Smooth muscle cell (in vitro differentiated cells): Measurements from ENCODE around the gene CCDC71L. TPM values are rescaled to one million over a fixed set of nuclear protein-coding genes. Genes with fewer than 3 reads are reported as not detected.

Experiments
- DNase-seq: peaks from one replicate; lab custom pipeline; 2025; ENCODE audit not compliant: unreplicated experiment; lab: John Stamatoyannopoulos, UW
- H2AFZ ChIP-seq: fragments of 200-600 bp; sonication (generic); 2 replicates; pipeline ENCODE4 v1.6.0; 2016; ENCODE audit warnings: antibody characterized with exemption, low read depth, mild to moderate bottlenecking
- H3F3A ChIP-seq: fragments of 200-600 bp; sonication (generic); 2 replicates; pipeline ENCODE4 v1.6.0; 2017; ENCODE audit warnings: antibody characterized with exemption, low read depth
- H3K27ac ChIP-seq: fragments of 200-600 bp; sonication (generic); 2 replicates; pipeline ENCODE4 v1.5.1; 2016; ENCODE audit warnings: low read depth, mild to moderate bottlenecking
- H3K27me3 ChIP-seq: fragments of 200-600 bp; sonication (generic); 2 replicates; pipeline ENCODE4 v1.6.1; 2016; ENCODE audit warnings: low read depth, mild to moderate bottlenecking
- H3K36me3 ChIP-seq: fragments of 200-600 bp; sonication (generic); 2 replicates; pipeline ENCODE4 v1.5.1; 2016; ENCODE audit warnings: low read depth
- H3K4me1 ChIP-seq: fragments of 200-600 bp; sonication (generic); 2 replicates; pipeline ENCODE4 v1.5.1; 2016; ENCODE audit warnings: low read depth
- H3K4me2 ChIP-seq: fragments of 200-600 bp; sonication (generic); 2 replicates; pipeline ENCODE4 v1.6.0; 2016; ENCODE audit warnings: mild to moderate bottlenecking
- H3K4me3 ChIP-seq: fragments of 200-600 bp; sonication (generic); 2 replicates; pipeline ENCODE4 v1.5.1; 2016; ENCODE audit warnings: mild to moderate bottlenecking
- H3K79me2 ChIP-seq: fragments of 200-600 bp; sonication (generic); 2 replicates; pipeline ENCODE4 v1.6.0; 2016; ENCODE audit warnings: low read depth, mild to moderate bottlenecking
- H3K9ac ChIP-seq: fragments of 200-600 bp; sonication (generic); 2 replicates; pipeline ENCODE4 v1.6.0; 2016; ENCODE audit warnings: low read depth
- H3K9me3 ChIP-seq: fragments of 200-600 bp; sonication (generic); replicated peaks from 2 replicates; pipeline ENCODE4 v1.5.1; 2016; ENCODE audit warnings: low read depth
- H4K20me1 ChIP-seq: fragments of 200-600 bp; sonication (generic); 2 replicates; pipeline ENCODE4 v1.6.0; 2016; ENCODE audit warnings: low read depth
- WGBS: methylation state at CpG from one replicate; pipeline ENCODE4 v1.1.7; 2016; ENCODE audit warnings: low lambda C conversion rate; 5-methylcytosine and 5-hydroxymethylcytosine counted together
- polyA plus RNA-seq: library from polyadenylated mRNA; unstranded; fragments of >200 nt; fragmentation: Nextera tagmentation; extraction: Ambion mirVana; gene quantifications from 2 replicates; pipeline ENCODE4 v1.2.1, GENCODE V29; 2016
- total RNA-seq: library from RNA; depleted of rRNA; stranded (reverse); fragments of >200 nt; gene quantifications from 2 replicates; pipeline ENCODE4 v1.2.3, GENCODE V29; 2014
- TF ChIP-seq, protein P1 (sequence below): fragments of 200-600 bp; sonication (generic); IDR thresholded peaks from 2 replicates; pipeline ENCODE4 v1.5.1; 2017; ENCODE audit warnings: borderline replicate concordance, mild to moderate bottlenecking, antibody characterized with exemption; ENCODE audit not compliant: insufficient read depth, poor library complexity, severe bottlenecking

CCDC71L gene
- total and polyA plus RNA-seq, 2 experiments from 2014 or later: 21.0 to 35.7 TPM

DNA sequence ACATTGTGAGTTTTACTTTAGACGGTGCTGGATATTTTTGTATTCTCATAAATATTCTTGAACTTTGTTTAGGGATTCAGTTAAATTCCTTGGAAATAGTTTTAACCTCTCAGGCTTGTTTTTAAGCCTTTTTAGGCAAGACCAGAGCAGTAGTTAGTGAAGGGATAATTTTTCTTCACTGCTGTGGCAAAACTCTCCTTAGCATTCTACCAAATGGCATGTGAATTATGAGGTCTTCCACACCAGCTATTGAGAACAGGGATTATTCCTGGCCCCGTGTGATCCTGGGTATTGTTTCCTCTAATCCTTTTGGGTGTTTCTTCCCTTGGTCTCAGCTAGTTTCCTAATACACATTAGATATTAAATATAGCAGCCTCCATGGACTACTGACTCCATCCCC, 46.2 kb downstream of the CCDC71L start:
- 68% methylated on average over 2 of the region's 2 CpGs for WGBS
- peak overlapping the region; percentile 34 for H3K27ac ChIP-seq
- H3K4me1 ChIP-seq: peaks cover 7% of the 10 kb centered on the region
- H4K20me1 ChIP-seq: no peaks in the 10 kb centered on the region
- H3K9me3 ChIP-seq: no peaks in the 10 kb centered on the region
- no peak overlapping the region for H3K9ac ChIP-seq
- peak overlapping the region; percentile 41 for H3K4me2 ChIP-seq
- TF ChIP-seq, protein P1, sequence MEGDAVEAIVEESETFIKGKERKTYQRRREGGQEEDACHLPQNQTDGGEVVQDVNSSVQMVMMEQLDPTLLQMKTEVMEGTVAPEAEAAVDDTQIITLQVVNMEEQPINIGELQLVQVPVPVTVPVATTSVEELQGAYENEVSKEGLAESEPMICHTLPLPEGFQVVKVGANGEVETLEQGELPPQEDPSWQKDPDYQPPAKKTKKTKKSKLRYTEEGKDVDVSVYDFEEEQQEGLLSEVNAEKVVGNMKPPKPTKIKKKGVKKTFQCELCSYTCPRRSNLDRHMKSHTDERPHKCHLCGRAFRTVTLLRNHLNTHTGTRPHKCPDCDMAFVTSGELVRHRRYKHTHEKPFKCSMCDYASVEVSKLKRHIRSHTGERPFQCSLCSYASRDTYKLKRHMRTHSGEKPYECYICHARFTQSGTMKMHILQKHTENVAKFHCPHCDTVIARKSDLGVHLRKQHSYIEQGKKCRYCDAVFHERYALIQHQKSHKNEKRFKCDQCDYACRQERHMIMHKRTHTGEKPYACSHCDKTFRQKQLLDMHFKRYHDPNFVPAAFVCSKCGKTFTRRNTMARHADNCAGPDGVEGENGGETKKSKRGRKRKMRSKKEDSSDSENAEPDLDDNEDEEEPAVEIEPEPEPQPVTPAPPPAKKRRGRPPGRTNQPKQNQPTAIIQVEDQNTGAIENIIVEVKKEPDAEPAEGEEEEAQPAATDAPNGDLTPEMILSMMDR: no peak
- no peaks in the 10 kb centered on the region for H3K27me3 ChIP-seq
- no peak overlapping the region for H3K4me3 ChIP-seq
- no peaks in the 10 kb centered on the region for H3K36me3 ChIP-seq
- H3F3A ChIP-seq: peaks cover 6% of the 10 kb centered on the region
- DNase-seq: no peak
- no peaks in the 10 kb centered on the region for H3K79me2 ChIP-seq
- H2AFZ ChIP-seq: peak overlapping the region; percentile 24

DNA sequence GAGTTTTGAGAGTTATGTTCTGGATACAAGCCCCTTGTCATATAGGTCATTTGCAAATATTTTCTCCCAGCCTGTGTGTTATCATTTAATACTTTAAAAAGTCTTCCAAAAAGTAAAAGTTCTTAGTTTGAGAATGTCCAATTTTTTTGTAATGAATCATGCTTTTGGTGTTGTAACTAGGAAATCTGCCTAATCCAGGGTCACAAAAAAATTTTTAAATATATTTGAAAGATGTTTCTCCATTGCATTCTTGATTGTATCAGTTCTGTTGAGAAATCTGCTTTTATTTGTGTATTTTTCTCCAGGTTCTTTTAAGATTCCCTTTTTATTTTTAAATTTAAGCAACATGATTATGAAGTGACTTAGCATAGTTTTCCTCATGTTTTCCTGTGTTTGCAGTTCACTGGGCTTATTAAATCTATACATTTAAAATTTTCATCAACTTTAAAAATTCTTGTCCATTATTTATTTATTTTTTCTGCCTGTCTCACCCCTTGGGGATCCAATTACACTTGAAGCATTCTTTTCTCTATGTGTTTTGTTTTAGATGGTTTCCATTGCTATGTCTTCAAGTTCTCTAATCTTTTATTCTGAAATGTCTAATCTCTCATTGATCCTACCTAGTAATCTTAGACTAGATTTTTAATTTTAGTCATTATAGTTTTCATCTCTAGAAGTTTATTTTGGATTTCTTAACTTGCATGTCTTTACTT, 47.0 kb downstream of the CCDC71L start:
- TF ChIP-seq, protein P1: no peak
- peaks cover 7% of the 10 kb centered on the region for H3K4me1 ChIP-seq
- DNase-seq: no peak

DNA sequence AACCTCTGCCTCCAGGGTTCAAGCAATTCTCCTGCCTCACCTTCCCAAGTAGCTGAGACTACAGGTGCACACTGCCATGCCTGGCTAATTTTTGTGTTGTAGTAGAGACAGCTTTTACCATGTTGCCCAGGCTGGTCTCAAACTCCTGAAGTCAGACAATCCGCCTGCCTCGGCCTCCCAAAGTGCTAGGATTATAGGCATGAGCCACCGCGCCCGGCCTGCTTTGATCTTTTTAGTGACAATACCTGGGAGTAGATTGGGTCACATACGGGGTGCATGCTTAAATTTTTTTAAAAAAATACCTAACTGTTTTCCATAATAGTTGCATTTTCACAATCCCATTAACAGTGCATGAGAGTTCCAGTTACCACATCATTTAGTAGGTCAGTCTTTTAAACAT, 47.7 kb downstream of the CCDC71L start:
- Histone ChIP-seq H2AFZ (no peak overlapping the region), H3K27me3 (no peaks in the 10 kb centered on the region), H3K4me2 (peak overlapping the region; percentile 41), H3K4me3 (no peak overlapping the region), H3K27ac (peak overlapping the region; percentile 34), H4K20me1 (no peaks in the 10 kb centered on the region), H3K4me1 (peaks cover 7% of the 10 kb centered on the region), H3K9ac (no peak overlapping the region), H3K36me3 (no peaks in the 10 kb centered on the region), H3K79me2 (no peaks in the 10 kb centered on the region), H3K9me3 (no peaks in the 10 kb centered on the region), H3F3A (peaks cover 6% of the 10 kb centered on the region)
- DNase-seq: no peak
- TF ChIP-seq, protein P1: no peak
- 98% methylated on average over 6 of the region's 6 CpGs for WGBS

More for the DNA sequence above, 47.0 kb downstream of the CCDC71L start:
- no peak overlapping the region for H3K4me3 ChIP-seq
- H3K27ac ChIP-seq: peak overlapping the region; percentile 34
- H3F3A ChIP-seq: peaks cover 6% of the 10 kb centered on the region
- H2AFZ ChIP-seq: peak overlapping the region; percentile 24
- H3K79me2 ChIP-seq: no peaks in the 10 kb centered on the region
- H3K9ac ChIP-seq: no peak overlapping the region
- no peaks in the 10 kb centered on the region for H3K36me3 ChIP-seq
- H3K9me3 ChIP-seq: no peaks in the 10 kb centered on the region
- peak overlapping the region; percentile 41 for H3K4me2 ChIP-seq
- no peaks in the 10 kb centered on the region for H3K27me3 ChIP-seq
- H4K20me1 ChIP-seq: no peaks in the 10 kb centered on the region

DNA sequence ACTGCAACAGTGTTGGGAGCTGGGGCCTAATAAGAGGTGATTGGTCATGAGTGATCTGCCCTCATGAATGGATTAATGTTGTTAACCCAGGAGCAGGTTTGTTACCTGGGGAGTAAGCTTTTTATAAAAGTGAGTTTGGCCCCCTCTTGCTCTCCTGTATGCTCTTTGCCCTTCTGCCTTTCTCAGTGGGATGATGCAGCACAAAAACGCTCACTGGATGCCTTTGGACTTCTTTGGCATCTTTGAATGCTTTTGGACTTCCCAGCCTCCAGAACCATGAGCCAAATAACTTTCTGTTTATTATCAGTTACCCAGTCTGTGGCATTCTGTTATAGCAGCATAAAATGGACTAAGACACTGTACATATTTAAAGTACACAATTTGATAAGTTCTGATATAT, 48.5 kb downstream of the CCDC71L start:
- H3K9me3 ChIP-seq: no peaks in the 10 kb centered on the region
- H2AFZ ChIP-seq: no peak overlapping the region
- H3K79me2 ChIP-seq: no peaks in the 10 kb centered on the region
- H3K4me1 ChIP-seq: peaks cover 7% of the 10 kb centered on the region
- H4K20me1 ChIP-seq: no peaks in the 10 kb centered on the region
- H3K36me3 ChIP-seq: no peaks in the 10 kb centered on the region
- H3K9ac ChIP-seq: no peak overlapping the region
- no peak for DNase-seq
- H3K4me2 ChIP-seq: no peak overlapping the region
- no peak overlapping the region for H3K27ac ChIP-seq
- no peak overlapping the region for H3K4me3 ChIP-seq
- TF ChIP-seq, protein P1: no peak
- no peaks in the 10 kb centered on the region for H3K27me3 ChIP-seq
- H3F3A ChIP-seq: peaks cover 6% of the 10 kb centered on the region
- WGBS: 100% methylated on average over 1 of the region's 1 CpG
